Measurements from ENCODE around the gene EPO. TPM values are rescaled to one million over a fixed set of nuclear protein-coding genes. Genes with fewer than 3 reads are reported as not detected.

Gene EPO
- total RNA-seq, 1 experiment from 2014 or later = 0.30 TPM

GRCh38 chr7:100730136-100730800 lies 10.0 kb downstream of the EPO start:
- Histone ChIP-seq H3K4me3 (replicated peaks in 1 of 2; ENCODE audit: low read depth in 1 of 2, low read length in 2 of 2) (no peak overlapping the region), H3K27ac (ENCODE audit: low read depth, low read length) (no peak overlapping the region), H3K36me3 (ENCODE audit: control insufficient read depth in 1 of 2, insufficient read depth in 2 of 2, low read length in 2 of 2) (no peaks in the 10 kb centered on the region), H3K9me3 (ENCODE audit: control insufficient read depth in 1 of 2, insufficient read depth in 1 of 2, low read depth in 1 of 2, low read length in 2 of 2) (no peaks in the 10 kb centered on the region), H3K4me1 (ENCODE audit: control insufficient read depth in 1 of 2, insufficient read depth in 2 of 2, low read length in 2 of 2) (peaks cover 7 to 12% of the 10 kb centered on the region in 2 experiments; a peak in 3 of 4 replicates), H3K79me2 (ENCODE audit: insufficient read depth, low read length) (no peaks in the 10 kb centered on the region), H3K4me2 (ENCODE audit: low read length) (no peak overlapping the region), H2AFZ (ENCODE audit: low read depth, low read length, poor library complexity, severe bottlenecking) (no peak overlapping the region), H3K9ac (ENCODE audit: low read length) (no peak overlapping the region), H3K9me2 (ENCODE audit: insufficient read depth) (no peaks in the 10 kb centered on the region), H3K27me3 (ENCODE audit: insufficient read depth, low read length) (no peaks in the 10 kb centered on the region), H4K20me1 (ENCODE audit: insufficient read depth) (no peaks in the 10 kb centered on the region)
- TF ChIP-seq, protein P1, sequence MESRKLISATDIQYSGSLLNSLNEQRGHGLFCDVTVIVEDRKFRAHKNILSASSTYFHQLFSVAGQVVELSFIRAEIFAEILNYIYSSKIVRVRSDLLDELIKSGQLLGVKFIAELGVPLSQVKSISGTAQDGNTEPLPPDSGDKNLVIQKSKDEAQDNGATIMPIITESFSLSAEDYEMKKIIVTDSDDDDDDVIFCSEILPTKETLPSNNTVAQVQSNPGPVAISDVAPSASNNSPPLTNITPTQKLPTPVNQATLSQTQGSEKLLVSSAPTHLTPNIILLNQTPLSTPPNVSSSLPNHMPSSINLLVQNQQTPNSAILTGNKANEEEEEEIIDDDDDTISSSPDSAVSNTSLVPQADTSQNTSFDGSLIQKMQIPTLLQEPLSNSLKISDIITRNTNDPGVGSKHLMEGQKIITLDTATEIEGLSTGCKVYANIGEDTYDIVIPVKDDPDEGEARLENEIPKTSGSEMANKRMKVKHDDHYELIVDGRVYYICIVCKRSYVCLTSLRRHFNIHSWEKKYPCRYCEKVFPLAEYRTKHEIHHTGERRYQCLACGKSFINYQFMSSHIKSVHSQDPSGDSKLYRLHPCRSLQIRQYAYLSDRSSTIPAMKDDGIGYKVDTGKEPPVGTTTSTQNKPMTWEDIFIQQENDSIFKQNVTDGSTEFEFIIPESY (IDR thresholded peaks at IDR 0.05; ENCODE audit: extremely low read depth, insufficient replicate concordance, low read length) = no peak
- TF ChIP-seq, protein P2, sequence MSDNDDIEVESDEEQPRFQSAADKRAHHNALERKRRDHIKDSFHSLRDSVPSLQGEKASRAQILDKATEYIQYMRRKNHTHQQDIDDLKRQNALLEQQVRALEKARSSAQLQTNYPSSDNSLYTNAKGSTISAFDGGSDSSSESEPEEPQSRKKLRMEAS (IDR thresholded peaks at IDR 0.05) = no peak
- TF ChIP-seq CBX3 (IDR thresholded peaks at IDR 0.05; ENCODE audit: low read depth) (no peak), SRF (IDR thresholded peaks at IDR 0.05; ENCODE audit: low read depth) (no peak), YY1 (IDR thresholded peaks at IDR 0.05; ENCODE audit: extremely low read depth, insufficient replicate concordance, low read depth, low read length) (no peak), SIN3A (IDR thresholded peaks at IDR 0.05; ENCODE audit: low read depth) (no peak), ATF3 (IDR thresholded peaks at IDR 0.05) (no peak), ZFX (IDR thresholded peaks at IDR 0.05) (no peak), POLR2AphosphoS5 (IDR thresholded peaks at IDR 0.05; ENCODE audit: low read depth, low read length) (no peak), RAD21 (IDR thresholded peaks at IDR 0.05; ENCODE audit: low read depth) (no peak), POLR2A (IDR thresholded peaks at IDR 0.05; ENCODE audit: borderline replicate concordance, extremely low read depth, insufficient read depth, insufficient read length) (no peak), EZH2 (IDR thresholded peaks at IDR 0.05) (no peak), ELF1 (IDR thresholded peaks at IDR 0.05; ENCODE audit: borderline replicate concordance, low read depth) (no peak), TCF7L2 (IDR thresholded peaks at IDR 0.05; ENCODE audit: borderline replicate concordance, extremely low read depth, insufficient read depth, insufficient read length) (no peak), JUND (IDR thresholded peaks at IDR 0.05) (no peak), FOSL1 (IDR thresholded peaks at IDR 0.05; ENCODE audit: low read depth) (no peak), EGR1 (IDR thresholded peaks at IDR 0.05; ENCODE audit: low read depth) (no peak)
- TF ChIP-seq, protein P3, sequence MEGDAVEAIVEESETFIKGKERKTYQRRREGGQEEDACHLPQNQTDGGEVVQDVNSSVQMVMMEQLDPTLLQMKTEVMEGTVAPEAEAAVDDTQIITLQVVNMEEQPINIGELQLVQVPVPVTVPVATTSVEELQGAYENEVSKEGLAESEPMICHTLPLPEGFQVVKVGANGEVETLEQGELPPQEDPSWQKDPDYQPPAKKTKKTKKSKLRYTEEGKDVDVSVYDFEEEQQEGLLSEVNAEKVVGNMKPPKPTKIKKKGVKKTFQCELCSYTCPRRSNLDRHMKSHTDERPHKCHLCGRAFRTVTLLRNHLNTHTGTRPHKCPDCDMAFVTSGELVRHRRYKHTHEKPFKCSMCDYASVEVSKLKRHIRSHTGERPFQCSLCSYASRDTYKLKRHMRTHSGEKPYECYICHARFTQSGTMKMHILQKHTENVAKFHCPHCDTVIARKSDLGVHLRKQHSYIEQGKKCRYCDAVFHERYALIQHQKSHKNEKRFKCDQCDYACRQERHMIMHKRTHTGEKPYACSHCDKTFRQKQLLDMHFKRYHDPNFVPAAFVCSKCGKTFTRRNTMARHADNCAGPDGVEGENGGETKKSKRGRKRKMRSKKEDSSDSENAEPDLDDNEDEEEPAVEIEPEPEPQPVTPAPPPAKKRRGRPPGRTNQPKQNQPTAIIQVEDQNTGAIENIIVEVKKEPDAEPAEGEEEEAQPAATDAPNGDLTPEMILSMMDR (IDR thresholded peaks at IDR 0.05 in 2 of 3, conservative IDR thresholded peaks at IDR 0.05 in 1 of 3; ENCODE audit: borderline replicate concordance in 1 of 3, insufficient read depth in 1 of 3, low read depth in 2 of 3, low read length in 2 of 3) = no peak
- ATAC-seq (no peak), DNase-seq (ENCODE audit: low read depth, low spot score) (no peak)
- intact Hi-C loops (cut with micrococcal nuclease) = no loop called here
- ChIA-PET CTCF (interaction anchor here (0.9 kb wide), 1 partner anchor 13 kb away, joined by 3 read pairs; no protein-coding TSS in a partner anchor), POLR2A (no interaction called here), RAD21 (ENCODE audit: low non-redundant PET in 1 of 2, low total read pairs in 2 of 2, uncharacterized antibody in 2 of 2, unreplicated experiment in 2 of 2) (no interaction called here)
- BruUV-seq (replicated peaks) = no TSS peak
